ENCODE results near the gene LIN54.
"Not testable (repeated sequence)": the region's sequence is repeated elsewhere in the genome, so short reads cannot be mapped to it uniquely, and the experiment has no call there.

The LIN54 gene

DNA sequence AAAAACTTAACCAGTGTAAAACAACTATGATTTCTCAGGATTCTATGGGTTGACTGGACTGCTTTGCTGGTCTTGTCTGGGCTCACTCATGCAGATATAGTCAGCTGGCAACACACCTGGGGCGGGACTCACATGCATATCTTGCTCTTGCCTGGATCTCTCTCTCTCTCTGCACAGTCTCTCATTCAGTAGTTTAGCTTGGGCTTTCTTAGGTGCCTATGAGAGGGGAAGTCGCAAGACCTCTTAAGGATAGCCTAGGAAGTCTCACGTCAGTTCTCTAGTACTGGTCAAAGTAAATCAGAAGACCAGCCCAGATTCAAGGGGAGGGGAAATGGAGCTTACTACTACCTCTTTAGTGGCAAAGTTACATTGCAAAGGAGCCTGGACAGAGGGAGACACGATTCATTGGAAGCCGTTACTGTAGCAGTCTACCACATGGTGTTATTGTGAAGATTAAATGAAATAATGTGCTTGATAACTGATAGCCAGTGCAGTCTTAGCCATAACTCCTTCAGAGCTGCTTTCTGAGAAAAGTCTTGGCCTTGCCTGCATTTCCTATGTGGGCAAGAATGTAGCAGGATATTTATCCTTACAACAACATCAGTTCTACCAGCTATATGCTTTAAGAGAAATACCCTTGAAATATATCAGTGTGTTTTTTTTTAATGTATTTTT lies 26.5 kb upstream of the LIN54 start:
- no peak overlapping the region for H3K4me3 ChIP-seq (ENCODE audit: low read depth, low read length)
- TF ChIP-seq, protein P1, sequence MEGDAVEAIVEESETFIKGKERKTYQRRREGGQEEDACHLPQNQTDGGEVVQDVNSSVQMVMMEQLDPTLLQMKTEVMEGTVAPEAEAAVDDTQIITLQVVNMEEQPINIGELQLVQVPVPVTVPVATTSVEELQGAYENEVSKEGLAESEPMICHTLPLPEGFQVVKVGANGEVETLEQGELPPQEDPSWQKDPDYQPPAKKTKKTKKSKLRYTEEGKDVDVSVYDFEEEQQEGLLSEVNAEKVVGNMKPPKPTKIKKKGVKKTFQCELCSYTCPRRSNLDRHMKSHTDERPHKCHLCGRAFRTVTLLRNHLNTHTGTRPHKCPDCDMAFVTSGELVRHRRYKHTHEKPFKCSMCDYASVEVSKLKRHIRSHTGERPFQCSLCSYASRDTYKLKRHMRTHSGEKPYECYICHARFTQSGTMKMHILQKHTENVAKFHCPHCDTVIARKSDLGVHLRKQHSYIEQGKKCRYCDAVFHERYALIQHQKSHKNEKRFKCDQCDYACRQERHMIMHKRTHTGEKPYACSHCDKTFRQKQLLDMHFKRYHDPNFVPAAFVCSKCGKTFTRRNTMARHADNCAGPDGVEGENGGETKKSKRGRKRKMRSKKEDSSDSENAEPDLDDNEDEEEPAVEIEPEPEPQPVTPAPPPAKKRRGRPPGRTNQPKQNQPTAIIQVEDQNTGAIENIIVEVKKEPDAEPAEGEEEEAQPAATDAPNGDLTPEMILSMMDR (IDR thresholded peaks at IDR 0.05; ENCODE audit: low read depth, low read length): no peak

DNA sequence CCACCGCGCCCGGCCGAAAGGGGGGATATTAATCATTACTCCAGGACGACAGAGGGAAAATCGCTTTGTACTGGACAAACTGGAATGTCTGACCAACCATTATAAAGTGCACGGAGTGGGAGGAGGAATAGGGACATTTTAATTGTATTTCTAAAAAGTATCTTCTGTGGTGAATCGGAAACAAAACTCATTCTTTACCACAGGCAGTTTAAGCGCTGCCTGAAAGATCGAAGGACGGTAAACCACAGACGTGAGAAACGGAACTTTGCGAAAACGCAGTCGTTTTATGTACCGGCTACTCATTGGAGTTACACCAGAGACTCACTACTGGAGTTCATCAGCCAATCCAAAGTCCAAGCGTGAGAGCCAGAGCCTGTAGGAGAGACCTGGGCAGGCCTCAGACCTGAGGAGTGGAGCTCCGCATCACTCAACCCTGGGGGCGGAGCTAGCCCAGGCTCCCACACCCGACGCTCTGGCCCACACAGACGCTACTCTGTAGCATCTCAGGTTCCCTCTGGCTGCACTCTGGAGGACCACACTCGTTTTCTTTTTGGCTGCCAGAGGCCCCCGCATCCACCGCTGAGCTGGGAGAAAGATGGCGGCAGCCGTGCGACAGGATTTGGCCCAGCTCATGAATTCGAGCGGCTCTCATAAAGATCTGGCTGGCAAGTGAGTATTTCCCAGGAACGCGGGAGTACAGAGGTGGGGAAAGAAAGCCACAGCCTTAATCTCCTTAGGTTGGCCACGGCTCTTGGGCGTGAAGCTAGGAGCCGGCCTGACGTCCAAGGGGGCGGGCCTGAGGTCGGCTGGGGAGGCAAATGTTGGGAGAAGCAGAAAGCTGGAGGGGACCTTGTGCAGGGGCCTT lies 24.2 kb upstream of the LIN54 start, which contains the start of gene COPS4:
Gene COPS4 (plus strand): TSS at position 554 of the 865 bp plus-strand sequence. CDS start 42 bp downstream, at position 596.
- TF ChIP-seq, protein P1 (IDR thresholded peaks at IDR 0.05; ENCODE audit: low read depth, low read length): 0 out of 2 replicates have a peak, but pooled peaks have one; percentile 5

DNA sequence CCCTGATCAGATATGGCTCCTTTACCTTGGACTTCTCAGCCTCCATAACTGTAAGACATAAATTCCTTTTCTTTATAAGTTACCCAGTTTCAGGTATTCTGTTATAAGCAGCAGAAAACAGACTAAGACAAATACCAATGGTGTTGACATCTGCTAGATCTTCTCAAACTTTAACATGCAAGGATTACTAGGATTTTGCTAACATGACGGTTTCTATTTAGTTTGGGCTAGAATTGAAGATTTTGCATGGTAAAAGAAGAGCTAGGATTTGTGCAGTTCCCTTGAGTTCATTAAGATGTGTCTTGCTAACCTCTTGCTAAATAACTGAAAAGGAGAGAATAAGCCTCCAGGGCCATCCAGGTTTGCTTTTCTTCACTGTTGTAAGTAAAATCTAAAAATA lies 19.1 kb upstream of the LIN54 start:
- TF ChIP-seq, protein P1 (IDR thresholded peaks at IDR 0.05; ENCODE audit: low read depth, low read length): no peak

More for the DNA sequence above, 24.2 kb upstream of the LIN54 start, which contains the start of gene COPS4:
- peak within 1 kb of the TSS; percentile 88 for H3K4me3 ChIP-seq (ENCODE audit: low read depth, low read length)

DNA sequence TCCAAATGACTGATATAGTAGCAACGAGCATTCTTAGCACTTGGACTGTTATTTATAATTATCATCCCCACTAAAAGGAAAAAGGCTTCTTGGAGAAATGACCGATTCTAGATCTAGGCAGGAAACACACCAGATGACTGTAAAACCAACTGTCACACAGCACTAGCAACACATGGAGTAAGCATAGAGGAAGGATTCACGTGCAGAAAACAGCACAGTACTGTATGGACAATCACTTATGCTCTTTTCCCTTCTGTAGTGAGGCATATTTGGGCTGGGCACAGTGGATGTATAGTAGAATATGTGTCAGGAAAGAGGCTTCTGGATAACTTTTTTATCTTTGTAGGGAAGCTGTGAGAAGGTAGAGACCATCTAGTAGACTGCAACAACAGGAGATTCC lies 18.4 kb upstream of the LIN54 start:
- TF ChIP-seq, protein P1 (IDR thresholded peaks at IDR 0.05; ENCODE audit: low read depth, low read length): no peak
- H3K4me3 ChIP-seq (ENCODE audit: low read depth, low read length): no peak overlapping the region

More for the DNA sequence above, 19.1 kb upstream of the LIN54 start:
- H3K4me3 ChIP-seq (ENCODE audit: low read depth, low read length): no peak overlapping the region

DNA sequence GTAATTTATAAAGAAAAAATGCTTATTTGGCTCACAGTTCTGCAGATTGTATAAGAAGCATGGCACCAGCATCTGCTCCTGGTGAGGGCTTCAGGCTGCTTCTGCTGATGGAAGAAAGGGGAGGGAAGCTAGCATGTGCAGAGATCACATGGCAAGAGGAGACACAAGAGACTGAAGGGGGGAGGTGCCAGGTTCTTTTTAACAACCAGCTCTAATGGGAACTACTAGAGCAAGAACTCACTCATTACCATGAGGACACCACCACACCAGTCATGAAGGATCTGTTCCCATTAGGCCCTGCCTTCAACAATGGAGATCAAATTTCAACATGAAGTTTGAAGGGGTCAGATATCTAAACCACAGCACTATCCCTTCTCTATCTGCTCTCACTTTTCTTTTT lies 14.9 kb upstream of the LIN54 start:
- TF ChIP-seq, protein P1 (IDR thresholded peaks at IDR 0.05; ENCODE audit: low read depth, low read length): no peak

DNA sequence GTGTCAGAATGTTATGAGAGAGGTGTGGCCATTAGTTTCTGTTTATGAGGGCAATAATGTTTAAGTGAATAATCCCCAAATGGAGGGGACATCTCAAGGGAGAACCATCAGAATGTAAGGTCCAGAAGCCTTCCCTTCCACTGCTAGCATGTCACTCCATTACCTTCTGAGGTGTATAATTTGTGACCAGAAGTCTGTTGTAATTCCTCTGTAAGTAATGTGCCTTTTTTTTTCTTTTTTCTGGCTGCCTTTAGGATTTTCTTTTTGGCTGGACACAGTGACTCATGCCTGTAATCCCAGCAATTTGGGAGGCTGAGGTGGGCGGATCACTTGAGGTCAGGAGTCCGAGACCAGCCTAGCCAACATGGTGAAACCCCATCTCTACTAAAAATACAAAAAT lies 13.6 kb upstream of the LIN54 start:
- TF ChIP-seq, protein P1 (IDR thresholded peaks at IDR 0.05; ENCODE audit: low read depth, low read length): no peak
- H3K4me3 ChIP-seq (ENCODE audit: low read depth, low read length): no peak overlapping the region

More for the DNA sequence above, 14.9 kb upstream of the LIN54 start:
- no peak overlapping the region for H3K4me3 ChIP-seq (ENCODE audit: low read depth, low read length)

DNA sequence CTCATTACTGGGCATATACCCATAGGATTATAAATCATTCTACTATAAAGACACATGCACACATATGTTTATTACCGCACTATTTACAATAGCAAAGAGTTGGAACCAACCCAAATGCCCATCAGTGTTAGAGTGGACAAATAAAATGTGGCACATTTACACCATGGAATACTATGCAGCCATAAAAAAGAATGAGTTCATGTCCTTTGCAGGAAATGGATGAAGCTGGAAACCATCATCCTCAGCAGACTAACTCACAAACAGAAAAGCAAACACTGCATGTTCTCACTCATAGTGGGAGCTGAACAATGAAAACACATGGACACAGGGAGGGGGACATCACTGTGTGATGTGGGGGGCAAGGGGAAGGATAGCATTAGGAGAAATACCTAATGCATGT lies 13.0 kb upstream of the LIN54 start:
- H3K4me3 ChIP-seq (ENCODE audit: low read depth, low read length): not testable (repeated sequence)

Data from WI38 (cell line).